Endothelial cell of umbilical vein (primary cell): ENCODE measurements around the gene SLC25A15. TPM values are rescaled to one million over a fixed set of nuclear protein-coding genes. Genes with fewer than 3 reads are reported as not detected.

Experiments used
- BruUV-seq: library from RNA; stranded (reverse); fragments of 400-500 nt; replicated peaks from 2 replicates; lab custom pipeline; 2021; lab: Mats Ljungman, UMichigan
- CTCF ChIA-PET: fragments of 300-600, 350-600 bp; sonication (Branson Sonifier 250); formaldehyde crosslinking; loops from one replicate; lab custom pipeline; 2021; ENCODE audit warnings: antibody characterized with exemption, inconsistent platforms; lab: Charles Lee
- POLR2A ChIA-PET: fragments of 300-600, 350-600 bp; sonication (Branson Sonifier 250); formaldehyde crosslinking; loops from one replicate; lab custom pipeline; 2021; ENCODE audit warnings: antibody characterized with exemption, inconsistent platforms; lab: Charles Lee
- DNase-seq: peaks from one replicate; pipeline ENCODE4 v3.0.0-alpha.2; 2011; ENCODE audit warnings: low read depth, low spot score
- FAIRE-seq: peaks from 2 replicates; lab custom pipeline; 2011; peaks lifted over from hg19 to GRCh38; lab: Jason Lieb, UNC
- H2AFZ ChIP-seq: 2 replicates; pipeline ENCODE4 v1.6.0; 2012; ENCODE audit warnings: low read depth, low read length, control low read depth, inconsistent platforms
- H3K27ac ChIP-seq: 2 replicates; pipeline ENCODE4 v1.5.1; 2011; ENCODE audit warnings: low read depth, mild to moderate bottlenecking, control low read depth, low read length, moderate library complexity; ENCODE audit not compliant: insufficient read depth
- H3K27me3 ChIP-seq, 2 experiments: 2 replicates each; pipeline versions ENCODE4 v1.6.0 to v1.6.1; 2011; ENCODE audit warnings: low read length in 2 of 2, mixed read lengths in 1 of 2; ENCODE audit not compliant: control insufficient read depth in 2 of 2, insufficient read depth in 2 of 2
- H3K36me3 ChIP-seq, 2 experiments: 2 replicates in 1 of 2; 3 replicates in 1 of 2; pipeline ENCODE4 v1.5.1; 2011; ENCODE audit warnings: low read length in 2 of 2, mild to moderate bottlenecking in 1 of 2, moderate library complexity in 1 of 2; ENCODE audit not compliant: control insufficient read depth in 2 of 2, insufficient read depth in 2 of 2; ENCODE audit errors: extremely low read depth in 1 of 2
- H3K4me1 ChIP-seq: 3 replicates; pipeline ENCODE4 v1.5.1; 2011; ENCODE audit warnings: mild to moderate bottlenecking, low read length; ENCODE audit not compliant: control insufficient read depth, insufficient read depth; ENCODE audit errors: extremely low read depth
- H3K4me2 ChIP-seq: 2 replicates; pipeline ENCODE4 v1.6.1; 2011; ENCODE audit warnings: low read length, control low read depth, mixed read lengths; ENCODE audit not compliant: insufficient read depth
- H3K4me3 ChIP-seq, 3 experiments: fragments of 200-600 bp in 1 of 3; sonication (generic), shearing (Covaris generic) in 1 of 3; replicated peaks in 1 of 3; 2 replicates each; pipeline ENCODE4 v1.5.1; 2011 to 2016; ENCODE audit warnings: control low read depth in 3 of 3, low read length in 3 of 3, mild to moderate bottlenecking in 2 of 3, inconsistent platforms in 1 of 3, low read depth in 1 of 3, moderate library complexity in 1 of 3; ENCODE audit not compliant: insufficient read depth in 1 of 3
- H3K79me2 ChIP-seq: 2 replicates; pipeline ENCODE4 v1.6.0; 2012; ENCODE audit warnings: low read length, inconsistent platforms; ENCODE audit not compliant: control insufficient read depth, insufficient read depth
- H3K9ac ChIP-seq: replicated peaks from 2 replicates; pipeline ENCODE3; 2011; ENCODE audit warnings: low read length, control low read depth; ENCODE audit not compliant: insufficient read depth; ENCODE audit errors: extremely low read depth
- H3K9me1 ChIP-seq: replicated peaks from 3 replicates; pipeline ENCODE4 v1.6.0; 2011; ENCODE audit warnings: mild to moderate bottlenecking, low read length; ENCODE audit not compliant: control insufficient read depth, insufficient read depth; ENCODE audit errors: extremely low read depth
- H3K9me3 ChIP-seq: replicated peaks from 2 replicates; pipeline ENCODE4 v1.5.1; 2012; ENCODE audit warnings: low read length, inconsistent platforms; ENCODE audit not compliant: control insufficient read depth, insufficient read depth
- H4K20me1 ChIP-seq: replicated peaks from 2 replicates; pipeline ENCODE3; 2011; ENCODE audit warnings: mild to moderate bottlenecking, low read length; ENCODE audit not compliant: control insufficient read depth, insufficient read depth; ENCODE audit errors: extremely low read depth
- CTCF ChIP-seq, 2 donors: IDR thresholded peaks; 1 replicate in 1 of 2; 2 replicates in 1 of 2; pipeline ENCODE4 v1.5.1; 2011; ENCODE audit warnings: low read length in 2 of 2, mild to moderate bottlenecking in 2 of 2, moderate library complexity in 2 of 2, control low read depth in 1 of 2, inconsistent platforms in 1 of 2, low read depth in 1 of 2; ENCODE audit not compliant: insufficient read depth in 1 of 2; ENCODE audit errors: extremely low read depth in 1 of 2
- EZH2 ChIP-seq: IDR thresholded peaks from 2 replicates; pipeline ENCODE4 v1.6.1; 2012; ENCODE audit warnings: borderline replicate concordance, low read depth, mild to moderate bottlenecking, moderate library complexity, low read length, inconsistent platforms; ENCODE audit not compliant: severe bottlenecking
- FOS ChIP-seq: IDR thresholded peaks from 2 replicates; pipeline ENCODE4 v1.6.1; 2011; ENCODE audit warnings: mild to moderate bottlenecking, low read length, moderate library complexity, borderline replicate concordance; ENCODE audit not compliant: insufficient read depth
- GATA2 ChIP-seq: IDR thresholded peaks from 2 replicates; pipeline ENCODE4 v1.7.0; 2011; ENCODE audit warnings: low read depth, mild to moderate bottlenecking, moderate library complexity, mixed read lengths, low read length; ENCODE audit not compliant: insufficient read length, insufficient read depth
- JUN ChIP-seq: IDR thresholded peaks from 2 replicates; pipeline ENCODE4 v1.6.1; 2011; ENCODE audit warnings: borderline replicate concordance, low read depth; ENCODE audit not compliant: insufficient read length, insufficient read depth
- POLR2A ChIP-seq: IDR thresholded peaks from 2 replicates; pipeline ENCODE4 v1.6.1; 2012; ENCODE audit warnings: low read depth, mild to moderate bottlenecking, control low read depth, low read length
- dilution Hi-C: fragments of 300-500 bp; cut with MboI; formaldehyde crosslinking; loops from one replicate; pipeline ENCODE4 v1.15.0; 2019; ENCODE audit warnings: low sequenced_read_pairs; ENCODE audit not compliant: extremely low pct_ligation_motif_present
- intact Hi-C: fragments of 100-400 bp; cut with micrococcal nuclease; formaldehyde crosslinking; loops from one replicate; pipeline ENCODE4 v1.10.0; 2022
- polyA plus RNA-seq, 4 experiments: library from polyadenylated mRNA; depleted of rRNA in 3 of 4; stranded (reverse) in 3 of 4; unstranded in 1 of 4; fragments of >200 nt; gene quantifications; 2 replicates each; pipeline versions ENCODE4 v1.2.1 to v1.2.3, GENCODE V29; 2011 to 2012; ENCODE audit warnings: missing spikeins in 1 of 4
- total RNA-seq: library from RNA; stranded (reverse); gene quantifications from 2 replicates; pipeline ENCODE4 v1.2.3, GENCODE V29; 2021

SLC25A15 gene
- total and polyA plus RNA-seq, 2 donors (not counting 3 experiments of a cell fraction or from before 2014, with no cell fraction given): 6.8 to 11.5 TPM

DNA sequence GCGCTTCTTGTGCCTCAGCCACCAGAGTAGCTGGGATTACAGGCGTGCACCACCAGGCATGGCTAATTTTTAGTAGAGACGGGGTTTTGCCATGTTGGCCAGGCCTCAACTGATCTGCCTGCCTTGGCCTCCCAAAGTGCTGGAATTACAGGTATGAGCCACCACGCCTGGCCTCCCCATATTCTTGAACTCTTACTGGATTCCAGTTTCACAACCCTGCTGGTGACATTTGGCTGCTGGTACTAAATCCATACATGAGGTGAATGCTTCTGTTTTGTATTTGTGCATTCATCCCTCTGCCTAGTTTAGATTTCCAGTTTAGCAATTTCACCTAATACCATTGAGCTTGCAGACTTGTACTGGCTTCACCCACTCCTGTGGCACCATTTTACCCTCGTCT, 13.9 kb downstream of the SLC25A15 start:
- H4K20me1 ChIP-seq: no peaks in the 10 kb centered on the region
- H3K9me1 ChIP-seq: no peaks in the 10 kb centered on the region
- intact Hi-C loops: no loop called here
- no peak for FAIRE-seq
- no peaks in the 10 kb centered on the region for H3K9me3 ChIP-seq
- H3K27ac ChIP-seq: no peak overlapping the region
- CTCF ChIA-PET: interaction anchor here (1.5 kb wide), 1 partner anchor 12 kb away, joined by 4 read pairs; no protein-coding TSS in a partner anchor
- no peak overlapping the region for H2AFZ ChIP-seq
- no peaks in the 10 kb centered on the region for H3K27me3 ChIP-seq
- H3K4me2 ChIP-seq: no peak overlapping the region
- H3K9ac ChIP-seq: no peak overlapping the region
- BruUV-seq: no TSS peak
- dilution Hi-C loops: no loop called here
- DNase-seq: no peak
- H3K79me2 ChIP-seq: no peaks in the 10 kb centered on the region
- no peaks in the 10 kb centered on the region for H3K4me1 ChIP-seq
- H3K36me3 ChIP-seq: peaks cover 2 to 4% of the 10 kb centered on the region in 2 experiments
- TF ChIP-seq FOS (no peak), JUN (no peak), POLR2A (no peak), EZH2 (no peak), CTCF (IDR thresholded peaks at IDR 0.05; ENCODE audit: extremely low read depth in 1 of 2, insufficient read depth in 1 of 2, low read depth in 1 of 2, low read length in 2 of 2) (no peak)
- POLR2A ChIA-PET: no interaction called here
- no peak overlapping the region for H3K4me3 ChIP-seq

GRCh38 chr13:40806241-40806640, 16.8 kb downstream of the SLC25A15 start:
- Histone ChIP-seq H3K36me3 (peaks cover 0 to 5% of the 10 kb centered on the region in 2 experiments), H3K27me3 (no peaks in the 10 kb centered on the region), H3K9me3 (no peaks in the 10 kb centered on the region), H3K4me2 (no peak overlapping the region), H3K4me3 (no peak overlapping the region), H2AFZ (no peak overlapping the region), H3K9ac (no peak overlapping the region), H4K20me1 (no peaks in the 10 kb centered on the region), H3K79me2 (no peaks in the 10 kb centered on the region), H3K4me1 (no peaks in the 10 kb centered on the region), H3K27ac (no peak overlapping the region), H3K9me1 (no peaks in the 10 kb centered on the region)
- ChIA-PET POLR2A (no interaction called here), CTCF (no interaction called here)
- intact Hi-C loops: no loop called here
- DNase-seq (no peak), FAIRE-seq (no peak)
- no TSS peak for BruUV-seq
- dilution Hi-C loops: no loop called here
- TF ChIP-seq POLR2A (no peak), JUN (no peak), EZH2 (no peak), GATA2 (no peak)
